Keratinocyte (primary cell): ENCODE data around the gene CXCR4.

ENCODE experiments used
- CTCF ChIP-seq, 3 experiments: IDR thresholded peaks in 1 of 3; conservative IDR thresholded peaks in 1 of 3; optimal IDR thresholded peaks in 1 of 3; 2 replicates in 2 of 3; 3 replicates in 1 of 3; pipeline versions ENCODE3 to v1.5.1; 2011; ENCODE audit warnings: low read length in 3 of 3, mild to moderate bottlenecking in 3 of 3, moderate library complexity in 2 of 3, control low read depth in 1 of 3, inconsistent platforms in 1 of 3; ENCODE audit not compliant: insufficient read depth in 2 of 3; ENCODE audit errors: extremely low read depth in 1 of 3
- EZH2 ChIP-seq: IDR thresholded peaks from one replicate; pipeline ENCODE4 v1.6.1; 2012; ENCODE audit warnings: inconsistent platforms, mild to moderate bottlenecking, low read length, moderate library complexity

- TF ChIP-seq CTCF (optimal IDR thresholded peaks at IDR 0.05 in 1 of 3, IDR thresholded peaks at IDR 0.05 in 1 of 3, conservative IDR thresholded peaks at IDR 0.05 in 1 of 3; ENCODE audit: extremely low read depth in 1 of 3, insufficient read depth in 2 of 3, low read length in 3 of 3) = no peak
- TF ChIP-seq EZH2 = no peak
Observed at GRCh38 chr2:136072621-136073020, 45.3 kb downstream of the CXCR4 start.
